Lung (tissue), 12 donors: ENCODE measurements around the gene CEP95. TPM values are rescaled to one million over a fixed set of nuclear protein-coding genes. Genes with fewer than 3 reads are reported as not detected.

ENCODE experiments used
- ATAC-seq: fragments of 200-7000 bp; cut with Tn5 transposase; one replicate; pipeline ENCODE4 v1.9.1; 2020; ENCODE audit warnings: moderate number of reproducible peaks; ENCODE audit not compliant: insufficient read depth, low FRiP score
- DNase-seq, 3 donors: peaks; one replicate each; pipeline ENCODE4 v3.0.0-alpha.2; 2013 to 2017
- H3K27ac ChIP-seq, 2 donors: one replicate each; pipeline ENCODE4 v1.5.1; 2013; ENCODE audit warnings: mild to moderate bottlenecking in 2 of 2, moderate library complexity in 2 of 2, control low read depth in 1 of 2, inconsistent platforms in 1 of 2, low read depth in 1 of 2, low read length in 1 of 2
- H3K27me3 ChIP-seq, 3 donors: one replicate each; pipeline ENCODE4 v1.5.1; 2013; ENCODE audit warnings: low read length in 2 of 3; ENCODE audit not compliant: control insufficient read depth in 3 of 3, insufficient read depth in 3 of 3
- H3K36me3 ChIP-seq, 4 donors: one replicate each; pipeline ENCODE4 v1.5.1; 2013; ENCODE audit warnings: low read length in 4 of 4, mild to moderate bottlenecking in 1 of 4, moderate library complexity in 1 of 4; ENCODE audit not compliant: control insufficient read depth in 4 of 4, insufficient read depth in 4 of 4
- H3K4me1 ChIP-seq, 5 donors: one replicate each; pipeline ENCODE4 v1.5.1; 2013; ENCODE audit warnings: low read length in 5 of 5, mild to moderate bottlenecking in 2 of 5, moderate library complexity in 1 of 5; ENCODE audit not compliant: control insufficient read depth in 5 of 5, insufficient read depth in 5 of 5
- H3K4me3 ChIP-seq: one replicate; pipeline ENCODE4 v1.5.1; 2013; ENCODE audit warnings: mild to moderate bottlenecking, control low read depth, moderate library complexity
- H3K9ac ChIP-seq, 2 donors: one replicate each; pipeline ENCODE4 v1.5.1; 2013; ENCODE audit warnings: low read length in 2 of 2, control low read depth in 1 of 2; ENCODE audit not compliant: insufficient read depth in 1 of 2
- H3K9me3 ChIP-seq, 4 donors: one replicate each; pipeline ENCODE4 v1.5.1; 2013; ENCODE audit warnings: low read length in 3 of 4, mild to moderate bottlenecking in 1 of 4, moderate library complexity in 1 of 4; ENCODE audit not compliant: control insufficient read depth in 4 of 4, insufficient read depth in 3 of 4
- WGBS, 2 donors: extraction: QIAGEN DNeasy Blood & Tissue Kit; methylation state at CpG; one replicate each; pipeline ENCODE4 v1.1.7; 2013; 5-methylcytosine and 5-hydroxymethylcytosine counted together
- polyA plus RNA-seq, 2 donors: library from polyadenylated mRNA; stranded (reverse); fragments of 200-250 nt; gene quantifications; one replicate each; pipeline ENCODE4 v1.2.1, GENCODE V29; 2013
- total RNA-seq, 2 donors: library from RNA; depleted of rRNA in 1 of 2; stranded (reverse); fragments of >200 nt in 1 of 2; gene quantifications; one replicate each; pipeline ENCODE4 v1.2.1, GENCODE V29; 2014 to 2021
- TF ChIP-seq, protein P1 (sequence below): IDR thresholded peaks from 2 replicates; pipeline ENCODE4 v1.5.1; 2012; ENCODE audit warnings: mild to moderate bottlenecking; ENCODE audit errors: control extremely low read depth, extremely low read depth
- donor health status: control.
- donor health status: control.
- donor health status: Bipolar disorder and iron deficiency.
- donor health status: healthy.
- donor health status: DM: yes; HTN: yes; CAD: no.

CEP95 gene
- total and polyA plus RNA-seq, 4 donors, result 12.8 to 115 (median 32.7) TPM

DNA sequence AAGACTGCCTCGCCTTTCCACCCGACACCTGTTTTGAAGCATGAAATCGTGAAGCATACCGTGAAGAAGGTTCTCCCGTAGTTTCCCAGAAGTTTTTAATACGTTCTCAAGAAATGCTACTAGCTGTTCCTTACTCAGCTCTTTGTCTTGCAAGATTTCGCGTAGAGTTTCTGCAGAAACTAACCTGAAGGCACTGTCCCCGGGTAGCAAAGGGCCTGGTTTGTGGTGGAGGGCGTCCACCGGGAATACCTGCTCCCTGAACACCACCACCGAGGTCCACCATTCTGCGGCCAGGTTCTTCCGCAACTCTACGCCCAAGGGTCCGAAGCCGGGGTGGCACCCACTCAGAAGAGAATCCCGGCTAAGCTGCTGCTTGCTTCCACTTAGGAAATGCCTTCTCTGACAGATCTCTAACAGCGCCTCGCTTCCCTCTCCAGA lies 10.4 kb upstream of the CEP95 start:
- Histone ChIP-seq H3K27ac (peak overlapping the region; percentile 73 to 77), H3K36me3 (peaks cover 15 to 48% (median 24%) of the 10 kb centered on the region in 4 donors), H3K4me1 (peaks cover 0 to 23% (median 3%) of the 10 kb centered on the region in 5 donors), H3K4me3 (peak overlapping the region; percentile 60), H3K9ac (peak overlapping the region; percentile 41 to 79), H3K27me3 (no peaks in the 10 kb centered on the region), H3K9me3 (no peaks in the 10 kb centered on the region)
- DNase-seq (peak in 1 of 3 donors; percentile 24), ATAC-seq (peak; percentile 8)
- TF ChIP-seq, protein P1, sequence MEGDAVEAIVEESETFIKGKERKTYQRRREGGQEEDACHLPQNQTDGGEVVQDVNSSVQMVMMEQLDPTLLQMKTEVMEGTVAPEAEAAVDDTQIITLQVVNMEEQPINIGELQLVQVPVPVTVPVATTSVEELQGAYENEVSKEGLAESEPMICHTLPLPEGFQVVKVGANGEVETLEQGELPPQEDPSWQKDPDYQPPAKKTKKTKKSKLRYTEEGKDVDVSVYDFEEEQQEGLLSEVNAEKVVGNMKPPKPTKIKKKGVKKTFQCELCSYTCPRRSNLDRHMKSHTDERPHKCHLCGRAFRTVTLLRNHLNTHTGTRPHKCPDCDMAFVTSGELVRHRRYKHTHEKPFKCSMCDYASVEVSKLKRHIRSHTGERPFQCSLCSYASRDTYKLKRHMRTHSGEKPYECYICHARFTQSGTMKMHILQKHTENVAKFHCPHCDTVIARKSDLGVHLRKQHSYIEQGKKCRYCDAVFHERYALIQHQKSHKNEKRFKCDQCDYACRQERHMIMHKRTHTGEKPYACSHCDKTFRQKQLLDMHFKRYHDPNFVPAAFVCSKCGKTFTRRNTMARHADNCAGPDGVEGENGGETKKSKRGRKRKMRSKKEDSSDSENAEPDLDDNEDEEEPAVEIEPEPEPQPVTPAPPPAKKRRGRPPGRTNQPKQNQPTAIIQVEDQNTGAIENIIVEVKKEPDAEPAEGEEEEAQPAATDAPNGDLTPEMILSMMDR, result no peak
- WGBS, 2 donors, result 1% methylated on average over 20 of the region's 20 CpGs

DNA sequence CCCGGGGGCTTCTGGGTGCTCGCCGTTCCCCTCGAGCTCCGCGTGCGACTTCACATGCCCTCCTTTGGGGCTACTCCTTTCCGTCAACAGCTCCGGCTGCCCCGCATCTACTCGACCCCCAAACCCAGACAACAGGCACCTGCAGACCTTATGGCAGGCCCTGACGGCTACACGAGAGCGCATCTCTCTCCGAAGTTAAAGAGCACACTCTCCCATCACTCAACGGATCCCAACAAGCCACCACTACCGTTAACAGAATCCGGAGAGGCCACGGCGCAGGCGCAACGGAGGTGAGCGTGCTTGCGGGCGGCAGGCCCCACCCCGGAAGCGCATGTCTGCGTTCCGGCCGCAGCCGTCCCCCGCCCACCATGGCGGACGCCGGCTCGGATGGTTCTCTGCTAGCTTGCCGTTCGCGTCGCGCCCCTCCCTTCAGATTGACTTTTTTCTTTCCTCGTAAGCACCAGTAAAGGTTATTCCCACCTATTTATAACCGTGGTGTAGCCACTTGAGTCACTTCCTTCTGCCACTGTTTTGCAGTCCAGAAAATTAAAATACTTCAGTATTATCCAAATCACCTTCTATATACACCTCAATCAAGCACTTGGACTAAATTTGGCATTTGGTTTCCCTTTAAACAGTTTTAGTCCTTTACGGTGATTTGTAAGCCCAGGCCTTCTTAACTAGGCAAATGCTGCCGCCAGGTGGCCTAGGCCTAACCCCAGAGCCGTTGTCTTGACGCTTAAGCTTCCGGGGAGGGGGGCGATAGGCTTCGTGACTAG lies 9.8 kb upstream of the CEP95 start, which contains the start of gene POLG2:
Gene POLG2, minus strand, starts transcription at position 269 of the 779 bp plus-strand sequence. Its CDS starts 86 bp downstream, at position 183.
- peak; percentile 93 to 94 (median 93) for DNase-seq
- Histone ChIP-seq H3K4me1 (peaks cover 0 to 23% (median 3%) of the 10 kb centered on the region in 5 donors), H3K27ac (peak within 1 kb of the TSS; percentile 73 to 77), H3K4me3 (peak within 1 kb of the TSS; percentile 60), H3K36me3 (peaks cover 18 to 52% (median 30%) of the 10 kb centered on the region in 4 donors), H3K27me3 (no peaks in the 10 kb centered on the region), H3K9me3 (no peaks in the 10 kb centered on the region), H3K9ac (peak within 1 kb of the TSS; percentile 41 to 94)
- TF ChIP-seq, protein P1, result peak; percentile 32
- ATAC-seq, result peak; percentile 95
- WGBS, 2 donors, result 0 to 1% methylated on average over 50 of the region's 50 CpGs

DNA sequence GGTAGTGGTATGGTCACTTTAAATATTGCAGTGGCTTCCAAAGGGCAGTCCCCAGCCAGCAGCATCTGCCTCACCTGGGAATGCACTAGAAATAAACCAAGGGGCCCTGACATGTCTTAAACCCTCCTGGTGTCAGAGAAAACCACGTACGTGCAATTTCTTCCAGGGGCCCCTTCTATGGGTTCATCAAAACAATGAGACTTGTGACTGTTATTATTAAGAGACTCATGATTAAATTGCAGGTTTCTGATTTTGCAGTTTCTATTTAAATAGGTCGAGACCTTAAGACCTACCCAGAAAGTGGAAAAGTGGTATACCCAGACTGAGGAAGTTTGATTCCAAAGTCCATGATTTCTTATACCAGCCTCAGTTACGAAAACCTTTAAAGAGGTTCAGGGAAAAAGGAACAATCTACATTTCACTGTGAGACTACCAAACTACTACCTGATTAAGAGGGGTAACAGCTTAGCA lies 9.2 kb upstream of the CEP95 start:
- Histone ChIP-seq H3K9me3 (no peaks in the 10 kb centered on the region), H3K9ac (no peak overlapping the region), H3K36me3 (peaks cover 18 to 53% (median 36%) of the 10 kb centered on the region in 4 donors), H3K27ac (peak overlapping the region; percentile 73 to 77), H3K27me3 (no peaks in the 10 kb centered on the region), H3K4me1 (peaks cover 0 to 23% (median 3%) of the 10 kb centered on the region in 5 donors), H3K4me3 (no peak overlapping the region)
- DNase-seq, result no peak
- TF ChIP-seq, protein P1, result no peak
- ATAC-seq, result no peak
- 42 to 54% methylated on average over 4 of the region's 4 CpGs for whole genome bisulfite sequencing, 2 donors
